Neuronal stem cell (in vitro differentiated cells): ENCODE results near the gene IRX2.

Experiments
- DNase-seq: peaks from one replicate; pipeline ENCODE4 v3.0.0-alpha.2; 2013; ENCODE audit warnings: low spot score
- H2AFZ ChIP-seq: one replicate; pipeline ENCODE4 v1.6.1; 2013; ENCODE audit warnings: mild to moderate bottlenecking, low read length, inconsistent platforms
- H2AK5ac ChIP-seq: 2 replicates; pipeline ENCODE4 v1.6.1; 2013; ENCODE audit warnings: low read depth, mild to moderate bottlenecking, inconsistent platforms, low read length, moderate library complexity, mixed read lengths
- H2BK120ac ChIP-seq: 2 replicates; pipeline ENCODE4 v1.6.1; 2013; ENCODE audit warnings: low read depth, mild to moderate bottlenecking, inconsistent platforms, low read length, moderate library complexity, mixed read lengths
- H2BK12ac ChIP-seq: one replicate; pipeline ENCODE4 v1.6.1; 2013; ENCODE audit warnings: low read length, inconsistent platforms
- H2BK15ac ChIP-seq: 2 replicates; pipeline ENCODE4 v1.6.1; 2013; ENCODE audit warnings: mild to moderate bottlenecking, low read length, inconsistent platforms, mixed read lengths
- H2BK5ac ChIP-seq: one replicate; pipeline ENCODE4 v1.6.1; 2013; ENCODE audit warnings: inconsistent platforms, mild to moderate bottlenecking, low read length, moderate library complexity
- H3K14ac ChIP-seq: one replicate; pipeline ENCODE4 v1.6.1; 2013; ENCODE audit warnings: low read length, inconsistent platforms
- H3K18ac ChIP-seq: 2 replicates; pipeline ENCODE4 v1.6.1; 2013; ENCODE audit warnings: low read length, inconsistent platforms
- H3K23ac ChIP-seq: 2 replicates; pipeline ENCODE4 v1.6.1; 2013; ENCODE audit warnings: low read depth, mild to moderate bottlenecking, mixed read lengths, low read length, inconsistent platforms; ENCODE audit not compliant: poor library complexity
- H3K27ac ChIP-seq: replicated peaks from 3 replicates; pipeline ENCODE4 v1.5.1; 2013; ENCODE audit warnings: low read length, inconsistent platforms
- H3K27me3 ChIP-seq, 3 experiments: 2 replicates each; pipeline ENCODE4 v1.6.1; 2013; ENCODE audit warnings: low read length in 3 of 3, mild to moderate bottlenecking in 2 of 3, inconsistent platforms in 1 of 3, low read depth in 1 of 3, mixed read lengths in 1 of 3, moderate library complexity in 1 of 3; ENCODE audit not compliant: control insufficient read depth in 3 of 3, insufficient read depth in 3 of 3
- H3K36me3 ChIP-seq, 2 donors: replicated peaks in 1 of 2; 2 replicates each; pipeline ENCODE4 v1.6.1; 2013; ENCODE audit warnings: low read length in 2 of 2; ENCODE audit not compliant: control insufficient read depth in 2 of 2, insufficient read depth in 2 of 2
- H3K4ac ChIP-seq: 2 replicates; pipeline ENCODE4 v1.6.1; 2013; ENCODE audit warnings: inconsistent platforms, mild to moderate bottlenecking, low read length, moderate library complexity
- H3K4me1 ChIP-seq, 2 donors: 1 replicate in 1 of 2; 2 replicates in 1 of 2; pipeline ENCODE4 v1.6.1; 2013; ENCODE audit warnings: low read length in 2 of 2, low read depth in 1 of 2; ENCODE audit not compliant: control insufficient read depth in 2 of 2, insufficient read depth in 1 of 2
- H3K4me2 ChIP-seq: one replicate; pipeline ENCODE4 v1.6.1; 2013; ENCODE audit warnings: mild to moderate bottlenecking, low read length, inconsistent platforms; ENCODE audit not compliant: insufficient read depth, poor library complexity, severe bottlenecking
- H3K4me3 ChIP-seq, 2 donors: 2 replicates each; pipeline ENCODE4 v1.5.1; 2013; ENCODE audit warnings: low read length in 2 of 2, mild to moderate bottlenecking in 2 of 2, inconsistent platforms in 1 of 2, moderate library complexity in 1 of 2
- H3K79me1 ChIP-seq: one replicate; pipeline ENCODE4 v1.6.1; 2013; ENCODE audit warnings: low read depth, mild to moderate bottlenecking, inconsistent platforms, low read length, moderate library complexity
- H3K9ac ChIP-seq: one replicate; pipeline ENCODE4 v1.6.1; 2013; ENCODE audit warnings: mild to moderate bottlenecking, low read depth, low read length, inconsistent platforms; ENCODE audit not compliant: poor library complexity
- H3K9me3 ChIP-seq, 2 donors: replicated peaks in 1 of 2; 2 replicates each; pipeline versions ENCODE3 to v1.6.1; 2013; ENCODE audit warnings: low read length in 2 of 2, mild to moderate bottlenecking in 2 of 2, inconsistent platforms in 1 of 2, low read depth in 1 of 2, mixed read lengths in 1 of 2, moderate library complexity in 1 of 2; ENCODE audit not compliant: control insufficient read depth in 2 of 2, insufficient read depth in 1 of 2
- H4K8ac ChIP-seq: one replicate; pipeline ENCODE4 v1.6.1; 2013; ENCODE audit warnings: low read depth, mild to moderate bottlenecking, inconsistent platforms, low read length, moderate library complexity
- H4K91ac ChIP-seq: one replicate; pipeline ENCODE4 v1.6.1; 2013; ENCODE audit warnings: low read length, low read depth, mild to moderate bottlenecking, inconsistent platforms; ENCODE audit not compliant: poor library complexity
- WGBS, 2 donors: extraction: QIAGEN DNeasy Blood & Tissue Kit; methylation state at CpG; one replicate each; pipeline ENCODE4 v1.1.7; 2013; ENCODE audit warnings: missing lambda C conversion rate in 2 of 2, mixed read lengths in 1 of 2; ENCODE audit not compliant: insufficient read length in 2 of 2, insufficient replicate concordance in 1 of 2; ENCODE audit errors: extremely low coverage in 2 of 2; 5-methylcytosine and 5-hydroxymethylcytosine counted together

IRX2 gene

GRCh38 chr5:2719332-2719731 is 32.1 kb downstream of the IRX2 start:
- Histone ChIP-seq H2BK120ac (no peak overlapping the region), H3K23ac (no peak overlapping the region), H2BK15ac (no peak overlapping the region), H3K27ac (no peak overlapping the region), H2AK5ac (no peak overlapping the region), H3K27me3 (no peaks in the 10 kb centered on the region), H3K36me3 (no peaks in the 10 kb centered on the region), H2AFZ (no peak overlapping the region), H3K9ac (no peak overlapping the region), H3K4me3 (no peak overlapping the region), H3K79me1 (no peaks in the 10 kb centered on the region), H3K18ac (no peak overlapping the region), H3K9me3 (no peaks in the 10 kb centered on the region), H3K4ac (no peak overlapping the region), H3K4me2 (no peak overlapping the region), H2BK5ac (no peak overlapping the region), H3K4me1 (no peaks in the 10 kb centered on the region), H4K91ac (no peak overlapping the region), H4K8ac (no peak overlapping the region), H2BK12ac (no peak overlapping the region), H3K14ac (no peak overlapping the region)
- DNase-seq: no peak
- no CpG with 5 or more reads among the region's 6 CpGs for WGBS, 2 donors

DNA sequence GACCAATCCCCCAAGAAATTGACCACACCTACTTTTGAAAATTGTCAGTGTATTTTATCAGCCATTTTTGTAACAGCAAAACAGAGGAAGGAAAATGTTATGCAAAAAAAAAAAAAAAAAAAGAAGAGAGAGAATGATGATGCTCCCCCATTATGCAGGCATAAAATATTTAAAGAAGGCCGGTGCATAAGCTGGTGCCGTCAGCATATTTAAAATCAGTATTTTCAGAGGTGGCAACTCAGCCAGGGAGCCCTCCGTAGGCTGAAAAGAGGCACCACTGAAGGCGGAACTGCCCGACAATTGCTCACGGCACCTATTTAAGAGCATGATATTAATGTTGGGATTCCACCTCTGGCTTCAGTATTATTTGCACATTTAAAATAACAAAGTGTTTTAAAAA is 33.4 kb downstream of the IRX2 start:
- no CpG with 5 or more reads among the region's 6 CpGs for WGBS, 2 donors
- Histone ChIP-seq H3K4ac (no peak overlapping the region), H2AK5ac (no peak overlapping the region), H3K36me3 (no peaks in the 10 kb centered on the region), H4K91ac (no peak overlapping the region), H3K27me3 (no peaks in the 10 kb centered on the region), H3K14ac (no peak overlapping the region), H3K4me2 (no peak overlapping the region), H3K18ac (no peak overlapping the region), H3K9ac (no peak overlapping the region), H4K8ac (no peak overlapping the region), H3K27ac (no peak overlapping the region), H3K4me3 (no peak overlapping the region), H3K23ac (no peak overlapping the region), H2BK15ac (no peak overlapping the region), H2BK120ac (no peak overlapping the region), H2AFZ (no peak overlapping the region), H2BK5ac (no peak overlapping the region), H3K4me1 (no peaks in the 10 kb centered on the region), H2BK12ac (no peak overlapping the region), H3K9me3 (no peaks in the 10 kb centered on the region), H3K79me1 (no peaks in the 10 kb centered on the region)
- DNase-seq: no peak

- Histone ChIP-seq H3K79me1 (no peaks in the 10 kb centered on the region), H2BK5ac (no peak overlapping the region), H4K91ac (no peak overlapping the region), H2BK12ac (no peak overlapping the region), H2AFZ (no peak overlapping the region), H2AK5ac (no peak overlapping the region), H3K4me1 (peaks cover 0 to 5% of the 10 kb centered on the region in 2 donors), H3K9ac (no peak overlapping the region), H3K9me3 (no peaks in the 10 kb centered on the region), H3K4me3 (no peak overlapping the region), H2BK15ac (no peak overlapping the region), H3K4ac (no peak overlapping the region), H3K18ac (no peak overlapping the region), H3K27ac (no peak overlapping the region), H3K27me3 (no peaks in the 10 kb centered on the region), H3K4me2 (no peak overlapping the region), H3K36me3 (no peaks in the 10 kb centered on the region), H3K23ac (no peak overlapping the region), H4K8ac (no peak overlapping the region), H3K14ac (no peak overlapping the region), H2BK120ac (no peak overlapping the region)
- WGBS, 2 donors: no CpG with 5 or more reads among the region's 6 CpGs
- no peak for DNase-seq
Measured at GRCh38 chr5:2715856-2716255, 35.6 kb downstream of the IRX2 start.

- WGBS, 2 donors: no CpG with 5 or more reads among the region's 6 CpGs
- no peak overlapping the region for H3K4me3 ChIP-seq
Measured at GRCh38 chr5:2714805-2715204, 36.7 kb downstream of the IRX2 start.

More at GRCh38 chr5:2714805-2715204, 36.7 kb downstream of the IRX2 start:
- peak overlapping the region; percentile 7 for H2BK120ac ChIP-seq
- no peak overlapping the region for H3K27ac ChIP-seq
- no peak overlapping the region for H2BK15ac ChIP-seq
- no peak overlapping the region for H4K8ac ChIP-seq
- H3K4ac ChIP-seq: no peak overlapping the region
- H3K36me3 ChIP-seq: no peaks in the 10 kb centered on the region
- peak overlapping the region; percentile 48 for H3K18ac ChIP-seq
- no peaks in the 10 kb centered on the region for H3K27me3 ChIP-seq
- H4K91ac ChIP-seq: no peak overlapping the region
- H3K4me1 ChIP-seq: peaks cover 0 to 6% of the 10 kb centered on the region in 2 donors
- H2BK5ac ChIP-seq: no peak overlapping the region
- peak overlapping the region; percentile 3 for H2AK5ac ChIP-seq
- H3K9me3 ChIP-seq: no peaks in the 10 kb centered on the region
- no peak overlapping the region for H3K4me2 ChIP-seq
- no peak for DNase-seq
- H2AFZ ChIP-seq: no peak overlapping the region
- peak overlapping the region; percentile 52 for H3K23ac ChIP-seq
- no peaks in the 10 kb centered on the region for H3K79me1 ChIP-seq
- no peak overlapping the region for H2BK12ac ChIP-seq
- H3K14ac ChIP-seq: peak overlapping the region; percentile 32
- no peak overlapping the region for H3K9ac ChIP-seq
